Ovary (tissue), 9 donors: ENCODE data around the gene PRRC1. TPM values are rescaled to one million over a fixed set of nuclear protein-coding genes. Genes with fewer than 3 reads are reported as not detected.
A peak's percentile ranks its signal among the peaks of the same experiment; 100 is the strongest.

Experiments
- DNase-seq, 5 donors: peaks; one replicate each; pipeline ENCODE4 v3.0.0-alpha.2; 2019 to 2020
- H3K27ac ChIP-seq, 2 donors: fragments of 200-600 bp; one replicate each; pipeline versions ENCODE4 v1.5.1 to v1.8.0; 2019 to 2022
- H3K27me3 ChIP-seq: fragments of 200-600 bp; one replicate; pipeline ENCODE4 v1.8.0; 2022
- H3K36me3 ChIP-seq: fragments of 200-600 bp; sonication (generic); one replicate; pipeline ENCODE4 v1.5.1; 2019
- H3K4me1 ChIP-seq: one replicate; pipeline ENCODE4 v1.8.1; 2013; ENCODE audit warnings: mild to moderate bottlenecking, moderate library complexity; ENCODE audit not compliant: insufficient read depth
- H3K4me3 ChIP-seq: fragments of 200-600 bp; sonication (generic); one replicate; pipeline ENCODE4 v1.5.1; 2017
- H3K9me3 ChIP-seq, 2 donors: fragments of 200-600 bp in 1 of 2; sonication (generic) in 1 of 2; one replicate each; pipeline versions ENCODE4 v1.5.1 to v1.8.1; 2013 to 2019; ENCODE audit warnings: mild to moderate bottlenecking in 1 of 2, moderate library complexity in 1 of 2
- CTCF ChIP-seq, 3 donors: fragments of 450-650 bp in 2 of 3; fragments of 200-600 bp in 1 of 3; IDR thresholded peaks; one replicate each; pipeline versions ENCODE4 v1.5.1 to v1.8.0; 2016 to 2022; ENCODE audit warnings: antibody characterized with exemption in 3 of 3, mild to moderate bottlenecking in 1 of 3
- EP300 ChIP-seq: sonication (generic); formaldehyde crosslinking; IDR thresholded peaks from one replicate; pipeline ENCODE4 v1.6.1; 2017; ENCODE audit warnings: antibody characterized with exemption
- POLR2A ChIP-seq: fragments of 450-650 bp; IDR thresholded peaks from one replicate; pipeline ENCODE4 v1.6.1; 2017; ENCODE audit warnings: antibody characterized with exemption, mild to moderate bottlenecking, moderate library complexity
- WGBS, 3 donors: extraction: QIAGEN DNeasy Blood & Tissue Kit in 1 of 3; methylation state at CpG; one replicate each; pipeline versions ENCODE4 v1.1.5 to v1.1.7; 2013 to 2017; 5-methylcytosine and 5-hydroxymethylcytosine counted together
- intact Hi-C, 4 donors: fragments of 100-400 bp; cut with DNase I; formaldehyde crosslinking; loops; one replicate each; pipeline versions ENCODE4 v1.11.0 to v1.15.1; 2022 to 2023
- polyA plus RNA-seq, 2 donors: library from polyadenylated mRNA; stranded (reverse); fragments of 200-250 nt in 1 of 2; fragments of 350-450 nt in 1 of 2; fragmentation: Illumina TruSeq in 1 of 2; extraction: RNeasy Lipid Tissue Mini Kit (QIAGEN cat#74804) in 1 of 2; gene quantifications; one replicate each; pipeline ENCODE4 v1.2.3, GENCODE V29; 2013 to 2014
- total RNA-seq, 7 donors: library from RNA; depleted of rRNA in 2 of 7; stranded (reverse); fragments of >200 nt in 2 of 7; fragmentation: NEBNext Ultra II Directional in 3 of 7; extraction: Animal tissue kit (Norgen Biotek cat#: 25700) in 3 of 7; gene quantifications; one replicate each; pipeline versions ENCODE4 v1.1.0 to v1.2.4, GENCODE V29; 2016 to 2023
- donor health status: DM: no; HTN: no; CAD: no; lungs with moderate emphysema.
- donor health status: DM: no; HTN: no; CAD: no.
- donor health status: Bipolar disorder and iron deficiency.
- donor health status: DM: yes; HTN: yes; CAD: no.
- donor health status: DM: no; HTN: no; CAD: no.
- donor health status: DM: yes; HTN: yes; CAD: no.

Gene PRRC1
- total and polyA plus RNA-seq, 9 donors = 19.0 to 59.0 (median 46.1) TPM

DNA sequence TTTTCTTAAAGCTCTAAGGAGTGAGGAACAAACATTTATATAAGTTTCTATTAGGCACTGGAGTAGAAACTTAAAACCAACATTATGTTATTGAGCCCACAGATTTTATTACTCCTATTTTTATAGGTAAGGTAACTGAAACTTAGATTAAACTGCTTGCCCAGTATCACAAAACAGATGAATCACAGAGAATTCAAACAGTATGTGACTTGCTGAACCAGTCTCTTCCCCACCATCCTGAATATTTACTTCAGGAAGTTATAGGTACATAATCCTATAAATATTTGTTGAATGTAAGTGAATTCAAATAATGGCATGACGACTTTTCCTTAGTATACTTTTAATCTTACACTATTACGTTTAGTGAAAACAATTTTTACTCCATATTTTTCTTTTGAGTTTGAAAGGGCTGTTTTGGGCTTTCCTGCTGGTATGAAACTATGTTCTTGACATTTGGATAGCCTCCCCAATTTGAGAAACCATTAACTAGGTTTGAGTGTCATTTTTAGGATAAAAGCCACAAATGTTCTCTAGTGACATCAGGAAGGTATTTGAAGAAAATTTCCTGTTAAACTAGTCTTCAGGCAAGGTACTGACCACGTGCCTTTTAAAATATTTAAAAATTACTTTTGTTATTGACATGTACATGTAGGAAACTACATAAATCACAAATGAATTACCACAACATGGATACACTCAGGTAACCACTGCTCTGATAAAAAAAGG lies 39.3 kb downstream of the PRRC1 start:
- Histone ChIP-seq H3K4me1 (no peaks in the 10 kb centered on the region), H3K9me3 (no peaks in the 10 kb centered on the region), H3K36me3 (no peaks in the 10 kb centered on the region), H3K27ac (no peak overlapping the region), H3K27me3 (no peaks in the 10 kb centered on the region), H3K4me3 (no peak overlapping the region)
- TF ChIP-seq CTCF (IDR thresholded peaks at IDR 0.05) (no peak), EP300 (no peak), POLR2A (no peak)
- whole genome bisulfite sequencing, 3 donors = 88 to 95% (median 91%) methylated on average over 3 of the region's 3 CpGs
- DNase-seq = no peak
- intact Hi-C loops = no loop called here

GRCh38 chr5:127558273-127558672 lies 40.8 kb downstream of the PRRC1 start:
- H3K4me1 ChIP-seq = no peaks in the 10 kb centered on the region
- no peak for DNase-seq
- TF ChIP-seq EP300 (no peak), POLR2A (no peak), CTCF (IDR thresholded peaks at IDR 0.05) (no peak)
- H3K27me3 ChIP-seq = no peaks in the 10 kb centered on the region
- H3K36me3 ChIP-seq = no peaks in the 10 kb centered on the region
- H3K9me3 ChIP-seq = no peaks in the 10 kb centered on the region
- no peak overlapping the region for H3K27ac ChIP-seq
- 36 to 79% (median 56%) methylated on average over 2 of the region's 2 CpGs for WGBS, 3 donors
- no peak overlapping the region for H3K4me3 ChIP-seq
- intact Hi-C loops = no loop called here

DNA sequence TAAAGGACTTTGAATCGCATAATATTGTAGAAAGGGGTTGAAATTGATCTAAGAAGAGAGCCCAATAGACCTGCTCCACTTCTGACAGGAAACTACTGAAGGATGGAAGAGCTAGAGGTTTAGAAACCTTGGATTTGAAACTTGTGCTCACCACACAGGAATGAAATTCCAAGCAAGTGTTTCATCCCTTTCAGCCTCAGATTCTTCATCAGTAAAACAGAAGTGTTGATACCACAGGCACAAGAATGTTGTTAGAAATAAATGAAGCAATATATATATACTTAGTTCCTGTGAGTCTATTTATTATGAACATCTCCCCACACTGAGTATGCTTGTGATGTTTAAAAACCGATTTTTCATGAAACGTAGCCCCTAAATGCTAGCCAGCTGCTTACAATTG lies 43.8 kb downstream of the PRRC1 start:
- no peak overlapping the region for H3K4me3 ChIP-seq
- TF ChIP-seq POLR2A = no peak
- TF ChIP-seq EP300 = no peak
- no peak for TF ChIP-seq CTCF (IDR thresholded peaks at IDR 0.05)
- H3K4me1 ChIP-seq = no peaks in the 10 kb centered on the region
- no peak for DNase-seq
- H3K27ac ChIP-seq = no peak overlapping the region
- WGBS, 3 donors = 61 to 78% (median 72%) methylated on average over 3 of the region's 3 CpGs
- H3K27me3 ChIP-seq = no peaks in the 10 kb centered on the region
- no peaks in the 10 kb centered on the region for H3K9me3 ChIP-seq
- intact Hi-C loops = loop anchor here (5.0 to 10.0 kb wide), 3 partner anchors 636 to 644 kb away; no protein-coding TSS in a partner anchor
- no peaks in the 10 kb centered on the region for H3K36me3 ChIP-seq

- intact Hi-C loops = loop anchor here (5.0 to 10.0 kb wide), 3 partner anchors 635 to 643 kb away; no protein-coding TSS in a partner anchor
- Histone ChIP-seq H3K27ac (no peak overlapping the region), H3K27me3 (no peaks in the 10 kb centered on the region), H3K9me3 (no peaks in the 10 kb centered on the region), H3K4me3 (no peak overlapping the region), H3K36me3 (no peaks in the 10 kb centered on the region), H3K4me1 (no peaks in the 10 kb centered on the region)
- 16 to 22% (median 17%) methylated on average over 3 of the region's 3 CpGs for WGBS, 3 donors
- TF ChIP-seq CTCF (IDR thresholded peaks at IDR 0.05) (no peak), POLR2A (no peak), EP300 (no peak)
- DNase-seq = peak in 1 of 5 donors; percentile 26
These were observed 44.8 kb downstream of the PRRC1 start for GRCh38 chr5:127562252-127562651.
